ENCODE results near the gene TTBK2.
"Not testable (repeated sequence)": the region's sequence is repeated elsewhere in the genome, so short reads cannot be mapped to it uniquely, and the experiment has no call there.

TTBK2 gene

GRCh38 chr15:42782716-42783115 lies 137.9 kb downstream of the TTBK2 start:
- Histone ChIP-seq H3K27ac (no peak overlapping the region), H3K27me3 (replicated peaks) (no peaks in the 10 kb centered on the region), H3K4me3 (ENCODE audit: low read depth, low read length) (no peak overlapping the region), H3K36me3 (replicated peaks) (peaks cover 2% of the 10 kb centered on the region)
- TF ChIP-seq CTCF (IDR thresholded peaks at IDR 0.05; ENCODE audit: low read depth, low read length, missing control alignments), result no peak
- in situ Hi-C loops (cut with HindIII; ENCODE audit: low pct_ligation_motif_present, low sequenced_read_pairs), result no loop called here
- no peak for DNase-seq

- TF ChIP-seq CTCF (IDR thresholded peaks at IDR 0.05; ENCODE audit: low read depth, low read length, missing control alignments), result no peak
- no peak overlapping the region for H3K4me3 ChIP-seq (ENCODE audit: low read depth, low read length)
- DNase-seq, result no peak
- H3K27me3 ChIP-seq (replicated peaks), result no peaks in the 10 kb centered on the region
- H3K27ac ChIP-seq, result no peak overlapping the region
- no peaks in the 10 kb centered on the region for H3K36me3 ChIP-seq (replicated peaks)
- in situ Hi-C loops (cut with HindIII; ENCODE audit: low pct_ligation_motif_present, low sequenced_read_pairs), result no loop called here
Observed at GRCh38 chr15:42775416-42775815, 145.2 kb downstream of the TTBK2 start.

- DNase-seq, result no peak
- Histone ChIP-seq H3K27ac (no peak overlapping the region), H3K36me3 (replicated peaks) (no peaks in the 10 kb centered on the region), H3K27me3 (replicated peaks) (no peaks in the 10 kb centered on the region), H3K4me3 (ENCODE audit: low read depth, low read length) (no peak overlapping the region)
- in situ Hi-C loops (cut with HindIII; ENCODE audit: low pct_ligation_motif_present, low sequenced_read_pairs), result no loop called here
- no peak for TF ChIP-seq CTCF (IDR thresholded peaks at IDR 0.05; ENCODE audit: low read depth, low read length, missing control alignments)
Observed at GRCh38 chr15:42772901-42773300, 147.7 kb downstream of the TTBK2 start.

GRCh38 chr15:42772144-42772543 lies 148.4 kb downstream of the TTBK2 start:
- in situ Hi-C loops (cut with HindIII; ENCODE audit: low pct_ligation_motif_present, low sequenced_read_pairs), result no loop called here

GRCh38 chr15:42766109-42766508 lies 154.5 kb downstream of the TTBK2 start:
- DNase-seq; H3K36me3 ChIP-seq (replicated peaks); H3K4me3 ChIP-seq (ENCODE audit: low read depth, low read length); in situ Hi-C loops (cut with HindIII; ENCODE audit: low pct_ligation_motif_present, low sequenced_read_pairs); H3K27me3 ChIP-seq (replicated peaks); H3K27ac ChIP-seq: not testable (repeated sequence)

More at GRCh38 chr15:42772144-42772543, 148.4 kb downstream of the TTBK2 start:
- DNase-seq, result no peak
- Histone ChIP-seq H3K4me3 (ENCODE audit: low read depth, low read length) (no peak overlapping the region), H3K36me3 (replicated peaks) (no peaks in the 10 kb centered on the region), H3K27me3 (replicated peaks) (no peaks in the 10 kb centered on the region), H3K27ac (no peak overlapping the region)
- TF ChIP-seq CTCF (IDR thresholded peaks at IDR 0.05; ENCODE audit: low read depth, low read length, missing control alignments), result no peak

GRCh38 chr15:42764154-42764731 lies 156.3 kb downstream of the TTBK2 start:
- peak; percentile 1 for DNase-seq
- H3K36me3 ChIP-seq (replicated peaks); H3K27ac ChIP-seq; H3K4me3 ChIP-seq (ENCODE audit: low read depth, low read length); in situ Hi-C loops (cut with HindIII; ENCODE audit: low pct_ligation_motif_present, low sequenced_read_pairs); H3K27me3 ChIP-seq (replicated peaks): not testable (repeated sequence)

- H3K36me3 ChIP-seq (replicated peaks); H3K27ac ChIP-seq; H3K27me3 ChIP-seq (replicated peaks); in situ Hi-C loops (cut with HindIII; ENCODE audit: low pct_ligation_motif_present, low sequenced_read_pairs); H3K4me3 ChIP-seq (ENCODE audit: low read depth, low read length); DNase-seq: not testable (repeated sequence)
Observed at GRCh38 chr15:42761813-42762212, 158.8 kb downstream of the TTBK2 start.

All from brain microvascular endothelial cell (primary cell).